NB4 (cell line): ENCODE measurements around the gene PBX1.

ENCODE experiments used
- MYC ChIP-seq: IDR thresholded peaks from 2 replicates; pipeline ENCODE4 v1.6.1; 2011; ENCODE audit warnings: low read depth, low read length
- POLR2A ChIP-seq: IDR thresholded peaks from 2 replicates; pipeline ENCODE4 v1.6.1; 2011; ENCODE audit warnings: mild to moderate bottlenecking; ENCODE audit not compliant: insufficient read length; ENCODE audit errors: extremely low read depth
- TF ChIP-seq, protein P1 (sequence below): IDR thresholded peaks from one replicate; pipeline ENCODE4 v1.5.1; 2012; ENCODE audit warnings: low read depth, low read length

DNA sequence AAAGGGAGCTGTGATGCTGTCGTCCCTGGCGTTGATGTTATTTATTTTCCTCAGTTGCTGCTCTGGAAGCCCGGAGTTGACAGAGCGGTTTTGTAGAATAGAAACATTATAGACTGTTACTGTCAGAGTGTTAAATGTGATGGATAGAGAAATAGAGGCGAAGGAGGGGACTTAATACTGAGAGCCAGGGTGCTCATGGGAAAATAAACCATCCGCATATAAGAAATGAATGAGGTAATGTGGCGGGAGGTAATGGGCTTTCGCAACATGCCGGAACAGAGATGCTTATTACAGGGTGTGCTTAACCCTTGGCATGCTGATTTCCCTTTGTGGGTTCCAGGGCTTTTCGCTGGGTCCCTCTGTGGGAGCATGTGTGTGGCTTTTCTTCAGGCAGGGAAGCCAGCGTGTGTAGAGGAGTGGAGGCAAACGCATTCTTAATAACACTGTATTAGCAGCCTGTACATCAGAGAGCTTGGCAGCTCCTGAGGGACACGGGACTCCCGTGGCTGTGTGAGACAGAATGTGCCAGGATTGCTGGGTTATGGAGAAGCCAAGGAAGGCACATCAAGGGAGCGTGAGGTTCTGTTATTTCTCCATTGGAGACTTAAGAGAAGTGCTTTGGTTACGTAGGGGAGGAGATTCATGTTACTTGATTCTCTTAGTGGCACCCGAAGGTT, 141.0 kb downstream of the PBX1 start:
- TF ChIP-seq POLR2A (no peak), MYC (no peak)
- TF ChIP-seq, protein P1, sequence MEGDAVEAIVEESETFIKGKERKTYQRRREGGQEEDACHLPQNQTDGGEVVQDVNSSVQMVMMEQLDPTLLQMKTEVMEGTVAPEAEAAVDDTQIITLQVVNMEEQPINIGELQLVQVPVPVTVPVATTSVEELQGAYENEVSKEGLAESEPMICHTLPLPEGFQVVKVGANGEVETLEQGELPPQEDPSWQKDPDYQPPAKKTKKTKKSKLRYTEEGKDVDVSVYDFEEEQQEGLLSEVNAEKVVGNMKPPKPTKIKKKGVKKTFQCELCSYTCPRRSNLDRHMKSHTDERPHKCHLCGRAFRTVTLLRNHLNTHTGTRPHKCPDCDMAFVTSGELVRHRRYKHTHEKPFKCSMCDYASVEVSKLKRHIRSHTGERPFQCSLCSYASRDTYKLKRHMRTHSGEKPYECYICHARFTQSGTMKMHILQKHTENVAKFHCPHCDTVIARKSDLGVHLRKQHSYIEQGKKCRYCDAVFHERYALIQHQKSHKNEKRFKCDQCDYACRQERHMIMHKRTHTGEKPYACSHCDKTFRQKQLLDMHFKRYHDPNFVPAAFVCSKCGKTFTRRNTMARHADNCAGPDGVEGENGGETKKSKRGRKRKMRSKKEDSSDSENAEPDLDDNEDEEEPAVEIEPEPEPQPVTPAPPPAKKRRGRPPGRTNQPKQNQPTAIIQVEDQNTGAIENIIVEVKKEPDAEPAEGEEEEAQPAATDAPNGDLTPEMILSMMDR: no peak
